ENCODE results near the gene ZBTB20. TPM values are rescaled to one million over a fixed set of nuclear protein-coding genes. Genes with fewer than 3 reads are reported as not detected.

The ZBTB20 gene
- total and polyA plus RNA-seq, 3 experiments from 2014 or later = 6.3 to 25.6 (median 6.5) TPM

DNA sequence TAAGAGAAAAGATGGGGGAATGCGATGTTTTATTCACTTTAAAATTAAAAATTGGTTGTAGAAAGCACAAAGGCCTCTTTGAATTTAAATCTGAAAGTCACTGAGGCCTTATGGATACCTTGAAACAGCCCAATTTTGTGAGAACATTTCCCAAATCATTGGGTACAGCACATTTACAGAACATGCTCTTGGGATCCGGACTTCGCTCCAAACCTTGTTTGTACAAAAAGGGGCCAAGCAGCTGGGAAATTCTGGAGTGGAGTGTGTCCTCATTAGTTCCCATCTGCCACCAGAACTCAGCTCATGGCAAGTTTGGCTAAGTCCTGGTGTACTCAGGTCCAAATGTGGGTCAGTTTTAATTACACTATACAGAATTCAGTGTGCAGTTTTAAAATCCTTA is 254.2 kb downstream of the ZBTB20 start:
- Histone ChIP-seq H3K36me3 (ENCODE audit: insufficient read depth, low read length) (no peaks in the 10 kb centered on the region), H3K27me3 (ENCODE audit: insufficient read depth, low read length, poor library complexity, severe bottlenecking) (no peaks in the 10 kb centered on the region), H3K4me1 (ENCODE audit: insufficient read depth, low read length) (no peaks in the 10 kb centered on the region), H3K27ac (ENCODE audit: low read depth, low read length) (no peak overlapping the region), H3K4me3 (ENCODE audit: low read length) (no peak overlapping the region), H3K9me3 (ENCODE audit: low read length) (no peaks in the 10 kb centered on the region)
- no peak for DNase-seq
- Mint-ChIP-seq H3K36me3 (peaks cover 4 to 15% (median 8%) of the 10 kb centered on the region in 3 donors), H3K9me3 (no peaks in the 10 kb centered on the region), H3K4me3 (no peak overlapping the region), H3K4me1 (peaks cover 0 to 12% (median 1%) of the 10 kb centered on the region in 3 donors), H3K27me3 (peaks cover 0 to 1% of the 10 kb centered on the region in 2 donors), H3K27ac (no peak overlapping the region)
- ChIA-PET POLR2A (no interaction called here), CTCF (no interaction called here)

DNA sequence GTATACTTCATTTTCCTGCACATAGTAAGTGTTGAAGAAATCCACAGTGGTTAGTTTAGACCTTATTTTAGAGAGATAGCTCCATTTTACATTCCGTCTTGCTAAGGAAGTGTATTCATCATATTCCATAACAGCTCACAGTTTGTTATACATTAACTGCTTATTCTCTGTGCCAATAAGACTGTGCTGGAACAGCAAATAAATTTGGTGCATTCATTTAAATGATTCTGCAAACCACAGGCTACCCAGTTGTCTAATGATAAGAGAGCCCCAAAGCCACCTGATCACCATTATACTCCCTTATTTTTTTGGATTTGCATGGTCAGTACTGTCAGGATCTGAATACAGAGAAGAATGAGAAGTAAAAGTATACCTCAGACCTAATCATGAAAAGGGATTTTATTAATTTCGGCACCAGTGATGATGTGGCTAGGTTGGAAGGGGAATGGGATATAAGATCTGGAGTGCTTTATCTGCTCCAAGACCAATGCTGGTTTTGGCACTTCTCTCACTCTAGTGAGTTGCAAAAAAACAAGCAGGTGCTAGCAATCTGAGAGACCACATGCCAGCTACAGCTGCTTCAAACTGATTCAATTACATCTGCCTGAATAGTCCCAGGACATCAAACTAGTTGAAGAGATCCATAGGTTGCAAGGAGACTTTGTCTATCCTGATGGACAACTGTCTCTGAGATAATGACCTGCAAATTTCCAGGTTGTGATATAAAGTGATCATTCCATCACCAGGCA is 254.8 kb downstream of the ZBTB20 start:
- no peaks in the 10 kb centered on the region for H3K36me3 ChIP-seq (ENCODE audit: insufficient read depth, low read length)
- Mint-ChIP-seq H3K4me1 (peaks cover 0 to 13% (median 1%) of the 10 kb centered on the region in 3 donors), H3K27me3 (peaks cover 0 to 1% of the 10 kb centered on the region in 2 donors), H3K36me3 (peaks cover 6 to 17% (median 8%) of the 10 kb centered on the region in 3 donors), H3K4me3 (no peak overlapping the region), H3K27ac (no peak overlapping the region), H3K9me3 (no peaks in the 10 kb centered on the region)
- H3K9me3 ChIP-seq (ENCODE audit: low read length) = no peaks in the 10 kb centered on the region
- no peak overlapping the region for H3K27ac ChIP-seq (ENCODE audit: low read depth, low read length)
- H3K4me1 ChIP-seq (ENCODE audit: insufficient read depth, low read length) = no peaks in the 10 kb centered on the region
- no peaks in the 10 kb centered on the region for H3K27me3 ChIP-seq (ENCODE audit: insufficient read depth, low read length, poor library complexity, severe bottlenecking)
- H3K4me3 ChIP-seq (ENCODE audit: low read length) = no peak overlapping the region
- DNase-seq = no peak
- ChIA-PET CTCF (no interaction called here), POLR2A (no interaction called here)

DNA sequence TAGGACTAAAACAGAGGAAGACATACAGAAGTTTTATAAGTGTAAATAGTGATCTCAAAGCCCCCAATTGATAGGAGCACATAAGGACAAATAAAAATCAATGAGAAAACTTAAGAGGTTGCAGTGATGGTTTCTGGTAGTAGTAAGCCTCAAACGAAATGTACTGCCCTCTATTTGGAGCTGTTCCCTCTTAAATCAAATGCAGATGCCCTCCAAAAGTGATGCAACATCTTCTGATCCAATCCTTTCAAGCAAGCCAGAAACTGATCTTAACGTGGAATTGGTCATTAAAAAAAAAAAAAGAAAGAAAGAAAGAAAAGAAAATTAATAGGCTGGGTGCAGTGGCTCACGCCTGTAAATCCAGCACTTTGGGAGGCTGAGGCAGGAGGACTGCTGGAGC is 259.3 kb downstream of the ZBTB20 start:
- ChIA-PET CTCF (no interaction called here), POLR2A (no interaction called here)
- H3K4me3 Mint-ChIP-seq = no peak overlapping the region
- H3K36me3 Mint-ChIP-seq = peaks cover 2 to 7% (median 4%) of the 10 kb centered on the region in 3 donors
- peaks cover 0 to 1% of the 10 kb centered on the region in 2 donors for H3K27me3 Mint-ChIP-seq
- no peak overlapping the region for H3K27ac ChIP-seq (ENCODE audit: low read depth, low read length)
- no peak overlapping the region for H3K27ac Mint-ChIP-seq
- H3K4me1 ChIP-seq (ENCODE audit: insufficient read depth, low read length) = no peaks in the 10 kb centered on the region
- no peaks in the 10 kb centered on the region for H3K27me3 ChIP-seq (ENCODE audit: insufficient read depth, low read length, poor library complexity, severe bottlenecking)
- peaks cover 0 to 28% (median 4%) of the 10 kb centered on the region in 3 donors for H3K4me1 Mint-ChIP-seq
- H3K9me3 ChIP-seq (ENCODE audit: low read length) = no peaks in the 10 kb centered on the region
- no peaks in the 10 kb centered on the region for H3K36me3 ChIP-seq (ENCODE audit: insufficient read depth, low read length)
- H3K4me3 ChIP-seq (ENCODE audit: low read length) = no peak overlapping the region
- no peak for DNase-seq
- H3K9me3 Mint-ChIP-seq = no peaks in the 10 kb centered on the region

DNA sequence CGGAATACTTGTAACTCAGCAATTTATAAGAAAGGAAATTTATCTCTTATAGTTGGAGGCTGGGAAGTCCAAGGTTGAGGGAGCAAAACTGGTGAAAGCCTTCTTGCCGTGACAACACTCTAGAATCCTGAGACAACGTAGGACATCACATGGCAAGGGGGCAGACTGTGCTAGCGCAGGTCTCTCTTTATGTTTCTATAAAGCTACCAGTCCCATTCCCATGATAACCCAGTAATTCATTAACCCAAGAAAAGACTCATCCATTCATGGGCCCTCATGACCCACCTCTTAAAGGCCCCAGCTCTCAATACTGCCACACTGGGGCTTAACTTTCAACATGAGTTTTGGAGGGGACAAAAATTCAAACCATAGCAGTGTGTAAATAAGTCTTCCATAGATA is 260.2 kb downstream of the ZBTB20 start:
- Mint-ChIP-seq H3K27ac (no peak overlapping the region), H3K9me3 (no peaks in the 10 kb centered on the region), H3K4me3 (no peak overlapping the region), H3K27me3 (peaks cover 0 to 1% of the 10 kb centered on the region in 2 donors), H3K36me3 (peaks cover 0 to 4% (median 2%) of the 10 kb centered on the region in 3 donors), H3K4me1 (peaks cover 0 to 22% (median 3%) of the 10 kb centered on the region in 3 donors)
- Histone ChIP-seq H3K27me3 (ENCODE audit: insufficient read depth, low read length, poor library complexity, severe bottlenecking) (no peaks in the 10 kb centered on the region), H3K36me3 (ENCODE audit: insufficient read depth, low read length) (no peaks in the 10 kb centered on the region), H3K27ac (ENCODE audit: low read depth, low read length) (no peak overlapping the region), H3K9me3 (ENCODE audit: low read length) (no peaks in the 10 kb centered on the region), H3K4me3 (ENCODE audit: low read length) (no peak overlapping the region), H3K4me1 (ENCODE audit: insufficient read depth, low read length) (no peaks in the 10 kb centered on the region)
- ChIA-PET POLR2A (no interaction called here), CTCF (no interaction called here)
- no peak for DNase-seq

DNA sequence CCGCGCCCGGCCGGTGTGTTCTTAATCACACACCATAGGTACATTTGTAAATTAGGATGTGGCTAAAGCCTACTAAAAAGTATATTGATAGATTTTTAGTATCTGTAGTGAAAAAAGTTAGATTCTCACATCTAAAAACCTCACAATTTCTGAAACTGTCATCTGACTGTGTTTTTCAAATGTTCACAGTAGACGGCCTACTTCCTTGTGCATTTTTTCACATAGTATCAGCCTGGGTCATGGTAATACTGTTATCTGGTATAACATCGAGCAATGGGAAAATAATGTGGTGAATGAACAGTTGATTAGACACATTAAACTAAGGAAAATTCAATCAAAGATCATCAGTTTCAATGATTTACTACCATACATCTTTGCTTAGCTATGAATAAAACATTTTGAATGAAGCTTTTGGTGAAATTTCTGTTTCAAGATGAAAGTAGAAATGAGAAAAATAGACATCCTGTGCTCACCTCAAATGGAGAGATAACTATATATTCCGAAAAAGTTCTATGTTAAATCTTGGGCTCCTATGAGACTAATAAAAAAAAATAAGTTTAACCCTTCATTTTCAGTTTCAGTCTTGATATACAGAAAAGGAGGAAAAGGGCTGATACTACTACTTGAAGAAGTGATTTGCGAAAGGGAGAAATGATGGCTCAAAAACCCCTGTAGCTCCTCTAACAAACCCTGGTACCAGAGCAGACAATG is 262.7 kb downstream of the ZBTB20 start:
- no peaks in the 10 kb centered on the region for H3K9me3 ChIP-seq (ENCODE audit: low read length)
- H3K4me1 Mint-ChIP-seq = peaks cover 4 to 32% (median 9%) of the 10 kb centered on the region in 3 donors
- no peaks in the 10 kb centered on the region for H3K27me3 Mint-ChIP-seq
- CTCF ChIA-PET = no interaction called here
- no peak for DNase-seq
- peaks cover 0 to 8% (median 4%) of the 10 kb centered on the region in 3 donors for H3K36me3 Mint-ChIP-seq
- H3K4me1 ChIP-seq (ENCODE audit: insufficient read depth, low read length) = no peaks in the 10 kb centered on the region
- no peaks in the 10 kb centered on the region for H3K9me3 Mint-ChIP-seq
- no peaks in the 10 kb centered on the region for H3K36me3 ChIP-seq (ENCODE audit: insufficient read depth, low read length)
- H3K4me3 Mint-ChIP-seq = no peak overlapping the region
- no peaks in the 10 kb centered on the region for H3K27me3 ChIP-seq (ENCODE audit: insufficient read depth, low read length, poor library complexity, severe bottlenecking)
- POLR2A ChIA-PET = no interaction called here
- no peak overlapping the region for H3K27ac ChIP-seq (ENCODE audit: low read depth, low read length)
- H3K4me3 ChIP-seq (ENCODE audit: low read length) = no peak overlapping the region
- no peak overlapping the region for H3K27ac Mint-ChIP-seq

DNA sequence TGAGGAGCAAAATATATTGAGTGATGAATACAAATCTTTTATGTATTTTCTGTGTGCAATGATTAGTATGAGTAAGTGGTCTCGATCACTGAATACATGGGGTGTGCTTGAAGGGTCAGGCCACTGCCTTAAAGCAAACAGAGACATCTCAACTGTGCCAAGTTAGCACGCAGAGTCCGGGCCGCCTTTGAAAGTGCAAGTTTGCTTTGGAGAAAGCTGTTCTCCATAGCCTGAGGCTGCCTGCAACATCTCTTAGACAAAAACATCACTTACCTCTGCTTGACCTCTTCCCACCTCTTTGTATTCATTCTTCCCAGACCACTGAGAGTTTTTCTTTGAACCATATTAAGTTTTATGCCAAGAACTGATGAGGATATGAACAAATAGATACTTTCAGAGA is 267.0 kb downstream of the ZBTB20 start:
- no peak overlapping the region for H3K27ac Mint-ChIP-seq
- Histone ChIP-seq H3K36me3 (ENCODE audit: insufficient read depth, low read length) (no peaks in the 10 kb centered on the region), H3K4me3 (ENCODE audit: low read length) (no peak overlapping the region), H3K4me1 (ENCODE audit: insufficient read depth, low read length) (no peaks in the 10 kb centered on the region), H3K9me3 (ENCODE audit: low read length) (no peaks in the 10 kb centered on the region), H3K27ac (ENCODE audit: low read depth, low read length) (no peak overlapping the region), H3K27me3 (ENCODE audit: insufficient read depth, low read length, poor library complexity, severe bottlenecking) (no peaks in the 10 kb centered on the region)
- POLR2A ChIA-PET = no interaction called here
- DNase-seq = no peak
- peaks cover 8 to 25% (median 12%) of the 10 kb centered on the region in 3 donors for H3K4me1 Mint-ChIP-seq
- no peaks in the 10 kb centered on the region for H3K27me3 Mint-ChIP-seq
- H3K36me3 Mint-ChIP-seq = peaks cover 0 to 15% (median 2%) of the 10 kb centered on the region in 3 donors
- CTCF ChIA-PET = no interaction called here
- H3K4me3 Mint-ChIP-seq = no peak overlapping the region
- H3K9me3 Mint-ChIP-seq = no peaks in the 10 kb centered on the region

DNA sequence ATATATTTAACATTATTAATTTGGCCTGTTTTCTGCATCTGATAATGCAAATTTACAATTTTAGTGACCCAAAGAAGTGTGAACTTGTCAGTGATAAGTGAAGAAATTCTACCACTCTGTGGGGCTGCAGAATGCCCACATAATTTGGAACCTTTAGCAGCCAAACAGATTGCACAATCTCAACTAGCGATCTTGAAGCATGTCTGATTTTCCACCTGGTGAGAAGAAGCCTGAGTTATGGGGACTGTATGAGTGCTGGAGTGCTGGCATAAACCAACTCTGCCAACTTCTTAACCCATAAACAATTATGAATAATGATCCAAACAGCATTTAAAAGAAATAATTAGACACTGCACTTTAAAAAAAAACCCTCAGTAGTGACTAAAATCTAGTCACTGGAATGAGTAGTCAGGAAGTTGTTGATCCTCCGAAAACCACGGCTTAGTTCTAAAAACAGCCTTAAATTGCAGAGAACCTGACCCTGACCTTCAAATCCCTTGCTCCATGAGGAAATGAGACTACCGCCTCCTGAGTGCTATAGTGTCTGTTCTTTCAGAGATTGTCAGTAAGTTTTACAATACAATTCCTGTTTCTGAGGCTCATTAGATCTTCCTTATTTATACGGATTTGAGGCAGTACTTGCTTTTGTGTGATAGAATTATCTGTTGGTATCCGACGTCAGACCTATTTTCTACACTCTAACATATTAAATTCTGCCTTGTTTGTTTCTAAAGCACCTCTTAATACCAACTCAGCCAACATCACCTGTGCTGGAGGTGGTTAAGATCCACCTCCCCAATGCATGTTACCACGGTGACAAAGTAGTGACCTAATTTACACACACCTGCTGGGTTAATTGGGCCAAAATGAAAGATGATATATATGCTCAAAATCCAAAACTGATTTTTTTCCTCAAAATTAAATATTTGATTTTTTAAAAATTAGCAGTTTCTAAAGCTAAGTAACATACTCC is 267.7 kb downstream of the ZBTB20 start:
- Histone ChIP-seq H3K9me3 (ENCODE audit: low read length) (no peaks in the 10 kb centered on the region), H3K27me3 (ENCODE audit: insufficient read depth, low read length, poor library complexity, severe bottlenecking) (no peaks in the 10 kb centered on the region), H3K4me3 (ENCODE audit: low read length) (no peak overlapping the region), H3K36me3 (ENCODE audit: insufficient read depth, low read length) (no peaks in the 10 kb centered on the region), H3K4me1 (ENCODE audit: insufficient read depth, low read length) (no peaks in the 10 kb centered on the region), H3K27ac (ENCODE audit: low read depth, low read length) (no peak overlapping the region)
- Mint-ChIP-seq H3K4me1 (peaks cover 8 to 20% (median 12%) of the 10 kb centered on the region in 3 donors), H3K4me3 (no peak overlapping the region), H3K27ac (peak overlapping the region in 1 of 8 donors; percentile 31), H3K9me3 (no peaks in the 10 kb centered on the region), H3K27me3 (no peaks in the 10 kb centered on the region), H3K36me3 (peaks cover 0 to 15% (median 2%) of the 10 kb centered on the region in 3 donors)
- DNase-seq = no peak
- ChIA-PET POLR2A (no interaction called here), CTCF (no interaction called here)
